SK-N-SH treated with all-trans-retinoic acid at 6 μM for 48 hours (cell line): ENCODE data around the gene PBX2.
"Not testable (repeated sequence)": the region's sequence is repeated elsewhere in the genome, so short reads cannot be mapped to it uniquely, and the experiment has no call there.

ENCODE experiments used
- ATAC-seq: fragments of 200-7000 bp; cut with Tn5 transposase; 3 replicates; pipeline ENCODE4 v1.9.1; 2020; ENCODE audit warnings: mild to moderate bottlenecking, moderate library complexity
- ARNTL ChIP-seq: fragments of 450-650 bp; formaldehyde crosslinking; IDR thresholded peaks from 2 replicates; pipeline ENCODE4 v1.5.0; 2020; ENCODE audit warnings: low read depth, mild to moderate bottlenecking, moderate library complexity, borderline replicate concordance
- BACH2 ChIP-seq: fragments of 250-450 bp; sonication (Bioruptor Pico); IDR thresholded peaks from 2 replicates; pipeline ENCODE4 v1.9.0; 2021; ENCODE audit warnings: mild to moderate bottlenecking, borderline replicate concordance
- CREB5 ChIP-seq: fragments of 250-450 bp; sonication (Bioruptor Pico); IDR thresholded peaks from 2 replicates; pipeline ENCODE4 v1.5.1; 2020; ENCODE audit warnings: low read depth, mild to moderate bottlenecking, moderate library complexity
- CSDC2 ChIP-seq: fragments of 250-450 bp; sonication (Bioruptor Pico); IDR thresholded peaks from 2 replicates; pipeline ENCODE4 v1.5.0; 2020; ENCODE audit warnings: mild to moderate bottlenecking, moderate library complexity
- ESRRG ChIP-seq: fragments of 250-450 bp; sonication (Bioruptor Pico); IDR thresholded peaks from 2 replicates; pipeline ENCODE4 v1.6.1; 2021; ENCODE audit warnings: mild to moderate bottlenecking
- GLIS3 ChIP-seq: fragments of 250-450 bp; sonication (Bioruptor Pico); IDR thresholded peaks from 2 replicates; pipeline ENCODE4 v1.5.0; 2020; ENCODE audit warnings: mild to moderate bottlenecking, moderate library complexity
- OSR1 ChIP-seq: fragments of 250-450 bp; sonication (Bioruptor Pico); IDR thresholded peaks from 2 replicates; pipeline ENCODE4 v1.8.0; 2022; ENCODE audit warnings: moderate library complexity, mild to moderate bottlenecking, inconsistent platforms
- PPARA ChIP-seq: fragments of 250-450 bp; sonication (Bioruptor Pico); IDR thresholded peaks from 2 replicates; pipeline ENCODE4 v1.5.0; 2020; ENCODE audit warnings: mild to moderate bottlenecking, borderline replicate concordance
- RARB ChIP-seq: fragments of 250-450 bp; sonication (Bioruptor Pico); IDR thresholded peaks from 2 replicates; pipeline ENCODE4 v1.8.0; 2021; ENCODE audit warnings: mild to moderate bottlenecking, moderate library complexity
- SNAI2 ChIP-seq: fragments of 250-450 bp; sonication (Bioruptor Pico); IDR thresholded peaks from 2 replicates; pipeline ENCODE4 v1.5.0; 2020; ENCODE audit warnings: mild to moderate bottlenecking, moderate library complexity
- TCF4 ChIP-seq: fragments of 250-450 bp; sonication (Bioruptor Pico); IDR thresholded peaks from 2 replicates; pipeline ENCODE4 v1.8.0; 2021; ENCODE audit warnings: mild to moderate bottlenecking, moderate library complexity, borderline replicate concordance
- TOX ChIP-seq: fragments of 250-450 bp; sonication (Bioruptor Pico); IDR thresholded peaks from 2 replicates; pipeline ENCODE4 v1.8.0; 2021; ENCODE audit warnings: mild to moderate bottlenecking, moderate library complexity, borderline replicate concordance
- ZC3H10 ChIP-seq: fragments of 250-450 bp; sonication (Bioruptor Pico); IDR thresholded peaks from 2 replicates; pipeline ENCODE4 v1.5.1; 2021; ENCODE audit warnings: mild to moderate bottlenecking, moderate library complexity
- ZFP30 ChIP-seq: fragments of 450-650 bp; formaldehyde crosslinking; IDR thresholded peaks from 2 replicates; pipeline ENCODE4 v1.5.0; 2022; ENCODE audit warnings: mild to moderate bottlenecking, moderate library complexity
- ZNF565 ChIP-seq: fragments of 450-650 bp; formaldehyde crosslinking; conservative IDR thresholded peaks from 2 replicates; pipeline ENCODE4 v1.5.0; 2020; ENCODE audit warnings: low read depth, mild to moderate bottlenecking, moderate library complexity
- ZNF70 ChIP-seq: fragments of 450-650 bp; formaldehyde crosslinking; IDR thresholded peaks from 2 replicates; pipeline ENCODE4 v1.5.0; 2020; ENCODE audit warnings: mild to moderate bottlenecking, moderate library complexity
- ZNF8 ChIP-seq: fragments of 450-650 bp; formaldehyde crosslinking; IDR thresholded peaks from 2 replicates; pipeline ENCODE4 v1.5.0; 2020; ENCODE audit warnings: mild to moderate bottlenecking, moderate library complexity
- TF ChIP-seq, protein P1 (sequence below): fragments of 250-450 bp; sonication (Bioruptor Pico); IDR thresholded peaks from 2 replicates; pipeline ENCODE4 v1.8.0; 2021; ENCODE audit warnings: low read depth, mild to moderate bottlenecking, moderate library complexity, borderline replicate concordance
- TF ChIP-seq, protein P2 (sequence below): fragments of 250-450 bp; sonication (Bioruptor Pico); IDR thresholded peaks from 2 replicates; pipeline ENCODE4 v1.5.1; 2021; ENCODE audit warnings: mild to moderate bottlenecking, moderate library complexity

PBX2 gene

GRCh38 chr6:32188381-32189068 lies 1.5 kb downstream of the PBX2 start:
- ATAC-seq = no peak
- TF ChIP-seq ARNTL (CRISPR knock-in tag) (no peak), RARB (no peak), BACH2 (CRISPR knock-in tag) (no peak)
- TF ChIP-seq, protein P1, sequence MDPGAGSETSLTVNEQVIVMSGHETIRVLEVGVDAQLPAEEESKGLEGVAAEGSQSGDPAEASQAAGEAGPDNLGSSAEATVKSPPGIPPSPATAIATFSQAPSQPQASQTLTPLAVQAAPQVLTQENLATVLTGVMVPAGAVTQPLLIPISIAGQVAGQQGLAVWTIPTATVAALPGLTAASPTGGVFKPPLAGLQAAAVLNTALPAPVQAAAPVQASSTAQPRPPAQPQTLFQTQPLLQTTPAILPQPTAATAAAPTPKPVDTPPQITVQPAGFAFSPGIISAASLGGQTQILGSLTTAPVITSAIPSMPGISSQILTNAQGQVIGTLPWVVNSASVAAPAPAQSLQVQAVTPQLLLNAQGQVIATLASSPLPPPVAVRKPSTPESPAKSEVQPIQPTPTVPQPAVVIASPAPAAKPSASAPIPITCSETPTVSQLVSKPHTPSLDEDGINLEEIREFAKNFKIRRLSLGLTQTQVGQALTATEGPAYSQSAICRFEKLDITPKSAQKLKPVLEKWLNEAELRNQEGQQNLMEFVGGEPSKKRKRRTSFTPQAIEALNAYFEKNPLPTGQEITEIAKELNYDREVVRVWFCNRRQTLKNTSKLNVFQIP = no peak

DNA sequence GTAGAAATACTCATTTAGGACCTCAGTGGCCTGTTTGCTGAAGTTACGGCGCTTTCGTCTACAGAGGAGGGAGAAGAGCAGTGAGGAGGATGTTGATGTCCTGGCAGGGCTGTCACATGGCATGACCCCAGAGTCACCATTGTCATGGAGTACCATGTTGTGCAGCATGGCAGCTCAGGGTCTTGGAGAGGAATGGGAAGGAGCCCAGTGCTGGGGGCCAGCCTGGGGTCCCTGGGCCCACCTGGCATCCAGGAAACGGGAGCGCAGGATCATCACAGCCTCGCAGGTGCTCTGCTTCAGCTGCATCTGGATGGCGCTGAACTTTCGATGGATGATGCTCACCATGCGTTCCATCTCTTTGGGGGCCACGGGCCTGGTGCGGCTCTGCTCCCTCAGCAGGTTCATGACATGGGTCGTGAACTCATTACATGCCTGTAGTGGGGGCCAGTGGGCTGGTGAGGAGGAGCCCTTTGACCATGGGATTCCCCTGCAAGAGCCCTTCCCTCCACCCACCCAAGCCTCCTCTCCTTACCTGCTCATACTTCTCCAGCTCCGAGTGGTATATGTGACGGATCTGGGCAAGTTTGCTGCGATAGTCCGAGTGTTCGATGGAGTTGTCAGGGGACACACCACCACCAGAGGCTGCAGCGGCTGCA lies 2.1 kb downstream of the PBX2 start:
- ATAC-seq = not testable (repeated sequence)

- TF ChIP-seq, protein P2, sequence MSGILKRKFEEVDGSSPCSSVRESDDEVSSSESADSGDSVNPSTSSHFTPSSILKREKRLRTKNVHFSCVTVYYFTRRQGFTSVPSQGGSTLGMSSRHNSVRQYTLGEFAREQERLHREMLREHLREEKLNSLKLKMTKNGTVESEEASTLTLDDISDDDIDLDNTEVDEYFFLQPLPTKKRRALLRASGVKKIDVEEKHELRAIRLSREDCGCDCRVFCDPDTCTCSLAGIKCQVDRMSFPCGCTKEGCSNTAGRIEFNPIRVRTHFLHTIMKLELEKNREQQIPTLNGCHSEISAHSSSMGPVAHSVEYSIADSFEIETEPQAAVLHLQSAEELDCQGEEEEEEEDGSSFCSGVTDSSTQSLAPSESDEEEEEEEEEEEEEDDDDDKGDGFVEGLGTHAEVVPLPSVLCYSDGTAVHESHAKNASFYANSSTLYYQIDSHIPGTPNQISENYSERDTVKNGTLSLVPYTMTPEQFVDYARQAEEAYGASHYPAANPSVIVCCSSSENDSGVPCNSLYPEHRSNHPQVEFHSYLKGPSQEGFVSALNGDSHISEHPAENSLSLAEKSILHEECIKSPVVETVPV (CRISPR knock-in tag) = no peak
- no peak for TF ChIP-seq ZC3H10 (CRISPR knock-in tag)
- TF ChIP-seq ZNF8 (CRISPR knock-in tag) = no peak
- no peak for TF ChIP-seq ESRRG (CRISPR knock-in tag)
- no peak for TF ChIP-seq TOX (CRISPR knock-in tag)
- no peak for TF ChIP-seq ZNF70 (CRISPR knock-in tag)
- ATAC-seq = no peak
These were observed 2.8 kb downstream of the PBX2 start for GRCh38 chr6:32187009-32187709.

DNA sequence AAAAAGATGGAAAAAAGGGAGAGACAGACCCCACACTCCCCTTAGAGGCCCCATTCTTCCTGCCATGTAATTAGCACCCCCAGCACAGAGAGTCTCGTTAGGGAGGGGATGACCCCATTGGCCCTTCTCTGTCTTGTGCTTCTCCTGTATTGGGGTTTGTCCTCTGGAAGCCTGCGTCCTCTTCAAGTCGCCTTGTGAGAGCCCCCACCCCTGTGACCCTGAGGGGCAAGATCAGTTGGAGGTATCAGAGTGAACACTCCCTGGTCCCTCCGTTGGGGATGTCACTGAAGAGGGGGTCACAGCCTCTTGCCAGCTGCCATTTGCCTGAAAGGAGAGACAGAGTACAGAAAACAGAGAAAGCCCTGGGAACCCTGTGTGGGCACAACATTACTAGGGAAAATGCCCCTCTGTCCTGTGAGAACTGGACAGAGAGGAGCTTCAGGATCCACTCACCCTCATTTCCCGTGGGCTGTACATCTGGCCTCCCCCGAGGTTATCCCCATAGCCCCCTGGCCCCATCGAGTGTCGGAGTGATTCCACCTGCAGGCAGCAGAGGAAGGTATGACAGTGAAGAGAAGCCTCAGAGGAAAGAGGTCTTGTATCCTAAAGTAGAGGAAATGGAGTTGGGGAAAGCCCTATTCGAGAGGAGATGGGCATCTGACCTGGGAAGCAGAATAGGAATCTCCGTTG lies 3.7 kb downstream of the PBX2 start:
- ATAC-seq = not testable (repeated sequence)

- peak; percentile 83 for ATAC-seq
These were observed 4.3 kb downstream of the PBX2 start for GRCh38 chr6:32185681-32186131.

- no peak for ATAC-seq
- TF ChIP-seq CSDC2 (CRISPR knock-in tag) = no peak
- TF ChIP-seq CREB5 = no peak
- TF ChIP-seq OSR1 (CRISPR knock-in tag) = no peak
- TF ChIP-seq ESRRG (CRISPR knock-in tag) = no peak
- TF ChIP-seq ZNF70 (CRISPR knock-in tag) = no peak
- TF ChIP-seq ZNF8 (CRISPR knock-in tag) = no peak
- TF ChIP-seq RARB = no peak
- no peak for TF ChIP-seq ZC3H10 (CRISPR knock-in tag)
- no peak for TF ChIP-seq PPARA (CRISPR knock-in tag)
- TF ChIP-seq, protein P2 (CRISPR knock-in tag) = no peak
- no peak for TF ChIP-seq ZFP30
- TF ChIP-seq TCF4 (CRISPR knock-in tag) = no peak
- TF ChIP-seq ZNF565 = no peak
- no peak for TF ChIP-seq ARNTL (CRISPR knock-in tag)
- no peak for TF ChIP-seq SNAI2
- TF ChIP-seq, protein P1 = no peak
- TF ChIP-seq BACH2 (CRISPR knock-in tag) = no peak
- no peak for TF ChIP-seq GLIS3 (CRISPR knock-in tag)
These were observed 5.8 kb downstream of the PBX2 start, which contains the start of gene AGER for GRCh38 chr6:32184084-32184640. Gene AGER, minus strand, starts transcription at chr6:32184253. Its CDS starts 31 bp downstream, at chr6:32184222.
